ENCODE results near the gene MFGE8.
"Not testable (repeated sequence)": the region's sequence is repeated elsewhere in the genome, so short reads cannot be mapped to it uniquely, and the experiment has no call there.

MFGE8 gene, protein sequence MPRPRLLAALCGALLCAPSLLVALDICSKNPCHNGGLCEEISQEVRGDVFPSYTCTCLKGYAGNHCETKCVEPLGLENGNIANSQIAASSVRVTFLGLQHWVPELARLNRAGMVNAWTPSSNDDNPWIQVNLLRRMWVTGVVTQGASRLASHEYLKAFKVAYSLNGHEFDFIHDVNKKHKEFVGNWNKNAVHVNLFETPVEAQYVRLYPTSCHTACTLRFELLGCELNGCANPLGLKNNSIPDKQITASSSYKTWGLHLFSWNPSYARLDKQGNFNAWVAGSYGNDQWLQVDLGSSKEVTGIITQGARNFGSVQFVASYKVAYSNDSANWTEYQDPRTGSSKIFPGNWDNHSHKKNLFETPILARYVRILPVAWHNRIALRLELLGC

GRCh38 chr15:88913017-88913849, at the start of gene MFGE8:
MFGE8 (minus strand) TSS chr15:88913379; CDS start chr15:88913319, 60 bp downstream.
- DNase-seq: peak; percentile 60 to 68

- DNase-seq: no peak
Measured at GRCh38 chr15:88959445-88959844, 46.3 kb upstream of the MFGE8 start.

DNA sequence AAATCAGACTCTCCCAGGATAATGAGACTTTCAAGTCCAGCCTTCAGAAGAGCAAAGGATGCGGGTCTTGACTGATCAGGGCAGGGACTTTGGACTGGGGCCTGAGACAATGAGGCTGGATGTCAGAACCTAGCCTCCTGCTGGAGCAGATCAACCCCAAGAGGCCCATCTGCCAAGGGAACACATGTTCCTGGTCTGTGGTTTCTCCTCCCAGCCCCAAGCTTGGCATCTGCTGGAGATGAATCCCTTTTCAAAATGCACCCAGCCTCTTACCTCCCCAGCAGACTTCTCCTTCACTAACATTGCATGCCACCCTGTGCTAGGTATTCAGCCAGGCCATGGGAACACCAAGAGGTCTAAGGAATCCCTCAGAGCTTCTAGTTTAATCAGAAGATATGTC, 43.7 kb upstream of the MFGE8 start:
- DNase-seq: no peak

GRCh38 chr15:88956263-88956662, 43.1 kb upstream of the MFGE8 start:
- DNase-seq: no peak

GRCh38 chr15:88954431-88955277, 41.5 kb upstream of the MFGE8 start:
- DNase-seq: no peak

DNA sequence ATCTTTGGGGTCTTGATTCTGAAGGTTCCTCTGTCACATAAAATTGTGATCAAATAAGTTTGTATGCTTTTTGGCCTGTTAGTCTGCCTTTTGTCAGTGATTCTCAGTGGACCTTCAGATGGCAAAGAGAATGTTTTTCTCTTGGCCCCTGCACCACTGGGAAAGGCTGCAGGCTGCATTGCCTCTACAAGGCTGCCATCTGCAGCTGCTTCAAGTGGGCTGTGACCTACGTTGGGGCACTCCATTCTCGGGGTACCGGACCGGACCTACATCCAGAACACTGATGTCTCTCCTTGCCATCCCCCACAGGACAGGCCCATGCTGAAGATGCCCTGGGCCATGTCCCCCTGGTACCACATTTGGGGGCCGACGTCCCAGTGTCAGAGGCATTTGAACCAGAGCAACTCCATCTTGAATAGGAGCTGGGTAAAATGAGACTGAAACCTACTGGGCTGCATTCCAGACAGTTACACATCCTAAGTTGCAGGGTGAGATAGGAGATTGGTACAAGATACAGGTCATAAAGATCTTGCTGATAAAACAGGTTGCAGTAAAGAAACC, 37.5 kb upstream of the MFGE8 start:
- no peak for DNase-seq

DNA sequence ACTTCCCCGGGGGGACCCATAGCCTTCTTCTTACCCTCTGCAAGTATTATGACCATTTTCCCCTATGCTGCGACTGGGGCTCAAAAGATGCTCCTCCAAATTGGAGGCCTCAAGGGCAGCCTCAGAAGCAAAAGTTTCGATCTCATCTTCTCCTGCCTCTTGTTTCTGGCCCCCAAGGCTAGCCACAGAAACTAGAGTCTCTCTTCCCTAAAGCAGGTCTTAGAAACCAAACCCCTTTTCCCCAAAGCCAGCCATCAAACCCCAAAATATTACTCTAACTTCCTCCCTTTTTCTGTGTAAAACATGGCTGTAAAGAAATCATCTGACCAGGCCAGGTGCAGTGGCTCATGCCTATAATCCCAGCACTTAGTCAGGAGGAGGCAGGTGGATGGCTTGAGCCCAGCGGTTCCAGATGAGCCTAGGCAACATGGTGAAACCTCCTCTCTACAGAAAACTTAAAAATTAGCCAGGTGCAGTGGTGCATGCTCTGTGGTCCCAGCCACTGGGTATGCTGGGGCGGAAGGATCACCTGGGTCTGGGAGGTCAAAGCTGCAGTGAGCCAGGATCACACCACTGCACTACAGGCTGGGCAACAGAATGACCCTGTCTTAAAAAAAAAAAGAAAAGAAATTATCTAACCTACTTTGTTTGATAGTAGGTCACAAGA, 36.7 kb upstream of the MFGE8 start:
- no peak for DNase-seq

DNA sequence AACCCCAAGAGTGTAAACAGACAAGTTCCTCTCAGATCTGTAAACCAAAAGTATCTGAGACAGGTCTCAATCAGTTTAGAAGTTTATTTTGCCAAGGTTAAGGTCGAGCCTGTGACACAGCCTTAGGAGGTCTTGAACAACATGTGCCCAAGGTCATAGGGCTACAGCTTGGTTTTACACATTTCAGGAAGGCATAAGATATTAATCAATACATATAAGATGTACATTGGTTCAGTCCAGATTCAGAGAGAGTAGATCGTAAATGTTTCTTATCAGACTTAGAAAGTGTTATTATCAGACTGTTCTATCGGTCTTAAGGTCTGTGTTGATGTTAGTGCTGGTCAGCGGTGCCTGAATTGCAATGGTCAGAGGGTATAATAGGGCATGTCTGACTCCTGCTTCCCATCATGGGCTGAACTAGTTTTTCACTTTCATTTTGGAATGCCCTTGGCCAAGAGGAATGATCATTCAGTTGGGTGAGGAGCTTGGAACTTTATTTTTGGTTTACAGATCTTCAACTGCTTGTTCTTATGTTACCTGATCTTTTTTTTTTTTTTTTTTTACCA, 27.0 kb upstream of the MFGE8 start:
- DNase-seq: no peak

DNA sequence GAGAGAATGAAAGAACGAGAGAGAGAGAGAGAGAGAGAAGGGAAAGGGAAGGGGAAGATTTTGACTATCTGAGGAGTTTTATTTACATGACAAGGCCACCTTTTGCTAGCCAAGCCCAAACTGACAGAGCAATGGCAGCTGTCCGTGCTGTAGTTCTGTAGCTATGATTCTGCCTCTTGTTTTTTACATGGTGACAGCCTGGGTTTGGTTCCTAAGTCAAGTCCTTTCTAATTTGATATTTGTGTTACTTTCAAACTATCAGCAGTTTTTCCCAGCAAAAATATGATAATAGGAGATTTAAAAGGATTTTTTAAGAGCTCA, 26.3 kb upstream of the MFGE8 start:
- no peak for DNase-seq

DNA sequence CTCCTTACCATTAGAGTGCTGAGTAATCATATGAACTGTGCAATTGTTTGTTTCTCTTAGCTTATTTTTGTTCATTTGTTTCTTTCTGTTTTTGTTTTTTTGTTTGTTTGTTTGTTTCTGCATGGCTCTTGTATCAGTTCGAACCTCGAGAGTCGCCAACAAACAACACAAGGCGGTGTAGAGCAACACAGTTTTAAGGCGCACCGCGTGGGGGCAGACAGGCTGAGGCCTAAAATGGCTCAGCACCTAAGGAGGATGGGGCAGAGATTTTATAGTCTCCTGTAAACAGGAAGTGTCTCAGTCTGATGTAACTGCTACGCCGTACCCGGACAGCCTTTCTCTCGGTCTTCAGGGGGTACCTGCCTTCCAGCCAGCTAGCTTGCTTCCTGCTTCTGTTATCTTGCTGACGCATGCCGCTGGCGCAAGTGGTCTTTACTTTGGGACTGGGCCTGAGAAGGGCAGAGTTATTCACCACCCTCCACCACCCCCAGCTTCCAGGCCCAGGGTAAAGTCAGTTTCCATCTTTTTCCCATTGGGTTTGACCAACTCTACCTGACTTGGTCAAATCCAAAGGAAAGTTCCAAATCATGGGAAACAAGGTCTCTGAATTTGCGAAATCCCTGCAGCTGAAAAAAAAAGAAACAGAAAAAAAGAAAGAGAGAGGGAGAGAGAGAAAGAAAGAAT, 25.8 kb upstream of the MFGE8 start:
- DNase-seq: no peak

DNA sequence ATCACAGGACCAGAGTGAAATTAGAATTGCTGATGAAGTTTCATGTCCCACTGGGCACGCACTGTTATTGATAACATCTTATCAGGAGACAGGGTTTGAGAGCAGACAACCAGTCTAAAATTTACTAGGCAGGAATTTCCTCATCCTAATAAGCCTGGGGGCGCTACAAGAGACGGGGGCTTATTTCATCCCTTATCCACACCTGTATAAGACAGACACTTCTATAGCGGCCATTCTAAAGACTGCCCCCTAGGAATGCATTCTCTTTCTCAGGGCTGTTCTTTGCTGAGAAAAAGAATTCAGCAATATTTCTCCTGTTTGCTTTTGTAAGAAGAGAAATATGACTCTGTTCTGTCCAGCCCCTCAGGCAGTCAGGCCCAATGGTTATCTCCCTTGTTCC, 21.3 kb upstream of the MFGE8 start:
- DNase-seq: not testable (repeated sequence)

GRCh38 chr15:88932875-88933330, 19.7 kb upstream of the MFGE8 start:
- DNase-seq: no peak

- no peak for DNase-seq
Measured at GRCh38 chr15:88932271-88932874, 19.2 kb upstream of the MFGE8 start.

- DNase-seq: no peak
Measured at GRCh38 chr15:88930579-88930978, 17.4 kb upstream of the MFGE8 start.

- DNase-seq: not testable (repeated sequence)
Measured at GRCh38 chr15:88929358-88930098, 16.3 kb upstream of the MFGE8 start.

GRCh38 chr15:88928192-88928591, 15.0 kb upstream of the MFGE8 start:
- DNase-seq: not testable (repeated sequence)

GRCh38 chr15:88925648-88926047, 12.5 kb upstream of the MFGE8 start:
- not testable (repeated sequence) for DNase-seq

- DNase-seq: not testable (repeated sequence)
Measured at GRCh38 chr15:88920892-88921435, 7.8 kb upstream of the MFGE8 start.

GRCh38 chr15:88920186-88920891, 7.2 kb upstream of the MFGE8 start:
- no peak for DNase-seq
